ENCODE measurements around the gene FRMPD2.
"Not testable (repeated sequence)": the region's sequence is repeated elsewhere in the genome, so short reads cannot be mapped to it uniquely, and the experiment has no call there.

The FRMPD2 gene

GRCh38 chr10:48251152-48251524, 23.4 kb downstream of the FRMPD2 start:
- H3K4me3 ChIP-seq (ENCODE audit: low read depth, low read length) = no peak overlapping the region
- TF ChIP-seq CTCF (IDR thresholded peaks at IDR 0.05; ENCODE audit: borderline replicate concordance, insufficient read depth, low read depth, low read length) = no peak

GRCh38 chr10:48249763-48250351, 24.6 kb downstream of the FRMPD2 start:
- TF ChIP-seq CTCF (IDR thresholded peaks at IDR 0.05; ENCODE audit: borderline replicate concordance, insufficient read depth, low read depth, low read length) = no peak
- no peak overlapping the region for H3K4me3 ChIP-seq (ENCODE audit: low read depth, low read length)

- no peak for TF ChIP-seq CTCF (IDR thresholded peaks at IDR 0.05; ENCODE audit: borderline replicate concordance, insufficient read depth, low read depth, low read length)
- H3K4me3 ChIP-seq (ENCODE audit: low read depth, low read length) = no peak overlapping the region
These were observed 25.3 kb downstream of the FRMPD2 start for GRCh38 chr10:48249004-48249762.

GRCh38 chr10:48248462-48248861, 26.0 kb downstream of the FRMPD2 start:
- no peak for TF ChIP-seq CTCF (IDR thresholded peaks at IDR 0.05; ENCODE audit: borderline replicate concordance, insufficient read depth, low read depth, low read length)

GRCh38 chr10:48247680-48248079, 26.8 kb downstream of the FRMPD2 start:
- TF ChIP-seq CTCF (IDR thresholded peaks at IDR 0.05; ENCODE audit: borderline replicate concordance, insufficient read depth, low read depth, low read length) = no peak
- no peak overlapping the region for H3K4me3 ChIP-seq (ENCODE audit: low read depth, low read length)

More at GRCh38 chr10:48248462-48248861, 26.0 kb downstream of the FRMPD2 start:
- H3K4me3 ChIP-seq (ENCODE audit: low read depth, low read length) = no peak overlapping the region

- no peak overlapping the region for H3K4me3 ChIP-seq (ENCODE audit: low read depth, low read length)
- no peak for TF ChIP-seq CTCF (IDR thresholded peaks at IDR 0.05; ENCODE audit: borderline replicate concordance, insufficient read depth, low read depth, low read length)
These were observed 28.0 kb downstream of the FRMPD2 start for GRCh38 chr10:48246501-48246900.

- H3K4me3 ChIP-seq (ENCODE audit: low read depth, low read length) = no peak overlapping the region
- no peak for TF ChIP-seq CTCF (IDR thresholded peaks at IDR 0.05; ENCODE audit: borderline replicate concordance, insufficient read depth, low read depth, low read length)
These were observed 28.5 kb downstream of the FRMPD2 start for GRCh38 chr10:48245977-48246376.

- H3K4me3 ChIP-seq (ENCODE audit: low read depth, low read length) = not testable (repeated sequence)
These were observed 30.6 kb downstream of the FRMPD2 start for GRCh38 chr10:48243921-48244320.

Data from GM12875 (cell line).